ENCODE results near the gene PCMTD2.
A peak's percentile ranks its signal among the peaks of the same experiment; 100 is the strongest.

DNA sequence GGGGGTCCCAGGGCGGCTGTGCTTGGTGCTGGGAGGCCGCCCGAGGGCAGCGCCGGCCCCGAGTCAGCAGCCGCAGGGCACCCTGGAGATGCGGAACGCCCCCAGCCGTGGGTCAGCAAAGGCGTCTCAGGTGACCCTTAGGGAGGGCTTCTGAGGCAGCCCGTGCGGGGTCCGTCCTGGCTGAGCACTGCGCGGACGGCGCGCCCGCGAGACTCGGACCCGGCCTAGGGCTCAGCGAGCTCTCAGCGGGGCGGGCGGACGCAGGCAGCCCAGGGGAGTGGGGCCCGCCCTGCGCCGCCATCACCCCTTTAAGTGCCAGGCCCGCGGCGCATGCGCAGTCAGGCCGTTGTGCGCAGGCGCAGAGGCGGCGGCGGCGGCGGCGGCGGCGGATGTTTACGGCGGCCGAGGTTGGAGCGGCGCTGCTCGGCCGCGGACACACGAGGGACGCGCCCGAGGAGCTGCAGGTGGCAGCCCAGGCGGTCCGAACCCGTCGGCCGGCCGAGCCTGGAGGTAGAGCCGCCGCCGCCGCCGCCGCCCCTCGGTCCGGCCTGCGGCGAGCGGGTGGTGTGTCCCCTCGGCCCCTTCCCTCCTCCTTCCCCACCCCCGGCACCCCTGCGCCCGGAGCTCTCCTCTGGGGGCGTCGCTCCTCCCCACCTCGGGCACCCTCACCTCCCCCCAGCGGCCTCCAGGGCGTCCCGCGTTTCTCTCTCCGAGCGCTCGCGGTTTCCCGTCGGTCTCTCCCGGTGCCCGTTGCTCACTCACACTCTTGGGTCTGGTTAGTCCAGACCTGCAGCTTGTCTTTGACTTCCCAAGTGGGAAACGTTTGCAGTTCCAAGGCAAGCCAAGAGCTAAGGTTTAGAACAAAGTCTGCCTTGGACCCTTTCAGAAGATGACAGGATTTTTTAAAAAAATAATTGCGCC is at the start of gene PCMTD2:
- TF ChIP-seq SIN3A (IDR thresholded peaks at IDR 0.05; ENCODE audit: borderline replicate concordance, insufficient read depth, low read length) (no peak), POLR2AphosphoS5 (IDR thresholded peaks at IDR 0.05; ENCODE audit: low read depth, low read length) (peak; percentile 70)
- TF ChIP-seq, protein P1, sequence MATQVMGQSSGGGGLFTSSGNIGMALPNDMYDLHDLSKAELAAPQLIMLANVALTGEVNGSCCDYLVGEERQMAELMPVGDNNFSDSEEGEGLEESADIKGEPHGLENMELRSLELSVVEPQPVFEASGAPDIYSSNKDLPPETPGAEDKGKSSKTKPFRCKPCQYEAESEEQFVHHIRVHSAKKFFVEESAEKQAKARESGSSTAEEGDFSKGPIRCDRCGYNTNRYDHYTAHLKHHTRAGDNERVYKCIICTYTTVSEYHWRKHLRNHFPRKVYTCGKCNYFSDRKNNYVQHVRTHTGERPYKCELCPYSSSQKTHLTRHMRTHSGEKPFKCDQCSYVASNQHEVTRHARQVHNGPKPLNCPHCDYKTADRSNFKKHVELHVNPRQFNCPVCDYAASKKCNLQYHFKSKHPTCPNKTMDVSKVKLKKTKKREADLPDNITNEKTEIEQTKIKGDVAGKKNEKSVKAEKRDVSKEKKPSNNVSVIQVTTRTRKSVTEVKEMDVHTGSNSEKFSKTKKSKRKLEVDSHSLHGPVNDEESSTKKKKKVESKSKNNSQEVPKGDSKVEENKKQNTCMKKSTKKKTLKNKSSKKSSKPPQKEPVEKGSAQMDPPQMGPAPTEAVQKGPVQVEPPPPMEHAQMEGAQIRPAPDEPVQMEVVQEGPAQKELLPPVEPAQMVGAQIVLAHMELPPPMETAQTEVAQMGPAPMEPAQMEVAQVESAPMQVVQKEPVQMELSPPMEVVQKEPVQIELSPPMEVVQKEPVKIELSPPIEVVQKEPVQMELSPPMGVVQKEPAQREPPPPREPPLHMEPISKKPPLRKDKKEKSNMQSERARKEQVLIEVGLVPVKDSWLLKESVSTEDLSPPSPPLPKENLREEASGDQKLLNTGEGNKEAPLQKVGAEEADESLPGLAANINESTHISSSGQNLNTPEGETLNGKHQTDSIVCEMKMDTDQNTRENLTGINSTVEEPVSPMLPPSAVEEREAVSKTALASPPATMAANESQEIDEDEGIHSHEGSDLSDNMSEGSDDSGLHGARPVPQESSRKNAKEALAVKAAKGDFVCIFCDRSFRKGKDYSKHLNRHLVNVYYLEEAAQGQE (IDR thresholded peaks at IDR 0.05; ENCODE audit: insufficient read depth in 1 of 2, low read depth in 2 of 2, low read length in 2 of 2): no peak; a peak in 1 of 4 replicates

Data from PFSK-1 (cell line).